ENCODE measurements around the gene ZNF808.
"Not testable (repeated sequence)": the region's sequence is repeated elsewhere in the genome, so short reads cannot be mapped to it uniquely, and the experiment has no call there.

The ZNF808 gene

GRCh38 chr19:52522551-52522950 is 4.9 kb upstream of the ZNF808 start:
- peaks cover 18 to 55% of the 10 kb centered on the region in 2 donors for H3K9me3 Mint-ChIP-seq
- peak overlapping the region in 1 of 2 donors; percentile 64 for H3K27ac Mint-ChIP-seq
- H3K4me1 Mint-ChIP-seq: peaks cover 4% of the 10 kb centered on the region
- no peak overlapping the region for H3K4me3 Mint-ChIP-seq
- DNase-seq: no peak
- no peak for ATAC-seq
- H3K27me3 Mint-ChIP-seq: no peaks in the 10 kb centered on the region

GRCh38 chr19:52524086-52524485 is 3.4 kb upstream of the ZNF808 start:
- Mint-ChIP-seq H3K4me1 (peaks cover 11% of the 10 kb centered on the region), H3K4me3 (no peak overlapping the region), H3K9me3 (peaks cover 24 to 41% of the 10 kb centered on the region in 2 donors), H3K27me3 (no peaks in the 10 kb centered on the region), H3K27ac (no peak overlapping the region)
- DNase-seq: no peak
- no peak for ATAC-seq

GRCh38 chr19:52527956-52528351 is 486 bp downstream of the ZNF808 start:
- Mint-ChIP-seq H3K4me3 (peak overlapping the region; percentile 98 to 99), H3K27ac (peak overlapping the region; percentile 99), H3K4me1 (peaks cover 29% of the 10 kb centered on the region), H3K9me3 (peaks cover 3 to 9% of the 10 kb centered on the region in 2 donors), H3K27me3 (no peaks in the 10 kb centered on the region)
- no peak for DNase-seq
- ATAC-seq: peak; percentile 12

GRCh38 chr19:52532480-52532879 is 5.0 kb downstream of the ZNF808 start:
- Mint-ChIP-seq H3K27ac (no peak overlapping the region), H3K9me3 (peaks cover 0 to 6% of the 10 kb centered on the region in 2 donors), H3K4me3 (no peak overlapping the region), H3K4me1 (peaks cover 53% of the 10 kb centered on the region), H3K27me3 (no peaks in the 10 kb centered on the region)
- DNase-seq: no peak
- ATAC-seq: no peak

GRCh38 chr19:52533901-52534300 is 6.4 kb downstream of the ZNF808 start:
- no peak for DNase-seq
- H3K27ac Mint-ChIP-seq: no peak overlapping the region
- ATAC-seq: no peak
- H3K4me3 Mint-ChIP-seq: no peak overlapping the region
- peaks cover 0 to 5% of the 10 kb centered on the region in 2 donors for H3K9me3 Mint-ChIP-seq
- peaks cover 44% of the 10 kb centered on the region for H3K4me1 Mint-ChIP-seq
- H3K27me3 Mint-ChIP-seq: no peaks in the 10 kb centered on the region

- not testable (repeated sequence) for DNase-seq, H3K27ac Mint-ChIP-seq, H3K27me3 Mint-ChIP-seq, H3K9me3 Mint-ChIP-seq
- Mint-ChIP-seq H3K4me3 (peak overlapping the region; percentile 90 to 95), H3K4me1 (peaks cover 36% of the 10 kb centered on the region)
- peak; percentile 2 for ATAC-seq
Measured at GRCh38 chr19:52535385-52535770, 7.9 kb downstream of the ZNF808 start.

- peak; percentile 97 for ATAC-seq
- peaks cover 31% of the 10 kb centered on the region for H3K4me1 Mint-ChIP-seq
Measured at GRCh38 chr19:52535771-52536447, 8.4 kb downstream of the ZNF808 start.

GRCh38 chr19:52536448-52536800 is 9.0 kb downstream of the ZNF808 start:
- DNase-seq (peak; percentile 45 to 62), ATAC-seq (peak; percentile 69)
- peak overlapping the region; percentile 90 to 95 for H3K4me3 Mint-ChIP-seq
- H3K27ac Mint-ChIP-seq: peak overlapping the region; percentile 74 to 92
- peaks cover 0 to 5% of the 10 kb centered on the region in 2 donors for H3K9me3 Mint-ChIP-seq
- peaks cover 33% of the 10 kb centered on the region for H3K4me1 Mint-ChIP-seq
- no peaks in the 10 kb centered on the region for H3K27me3 Mint-ChIP-seq

More at GRCh38 chr19:52535771-52536447, 8.4 kb downstream of the ZNF808 start:
- Mint-ChIP-seq H3K27me3 (no peaks in the 10 kb centered on the region), H3K9me3 (peaks cover 0 to 5% of the 10 kb centered on the region in 2 donors), H3K4me3 (peak overlapping the region; percentile 90 to 95), H3K27ac (peak overlapping the region; percentile 74 to 92)
- peak; percentile 82 to 87 for DNase-seq

GRCh38 chr19:52538815-52539214 is 11.3 kb downstream of the ZNF808 start:
- not testable (repeated sequence) for DNase-seq, H3K27me3 Mint-ChIP-seq, H3K4me3 Mint-ChIP-seq, ATAC-seq, H3K27ac Mint-ChIP-seq
- Mint-ChIP-seq H3K4me1 (peaks cover 51% of the 10 kb centered on the region), H3K9me3 (peaks cover 5 to 15% of the 10 kb centered on the region in 2 donors)

GRCh38 chr19:52541176-52541575 is 13.7 kb downstream of the ZNF808 start:
- H3K27ac Mint-ChIP-seq, H3K4me3 Mint-ChIP-seq, DNase-seq, H3K27me3 Mint-ChIP-seq, ATAC-seq: not testable (repeated sequence)
- Mint-ChIP-seq H3K9me3 (peaks cover 5 to 21% of the 10 kb centered on the region in 2 donors), H3K4me1 (peaks cover 40% of the 10 kb centered on the region)

GRCh38 chr19:52541608-52542007 is 14.1 kb downstream of the ZNF808 start:
- H3K9me3 Mint-ChIP-seq: peaks cover 5 to 21% of the 10 kb centered on the region in 2 donors
- ATAC-seq: no peak
- H3K4me1 Mint-ChIP-seq: peaks cover 36% of the 10 kb centered on the region
- H3K27ac Mint-ChIP-seq: peak overlapping the region in 1 of 2 donors; percentile 66
- no peak overlapping the region for H3K4me3 Mint-ChIP-seq
- H3K27me3 Mint-ChIP-seq: no peaks in the 10 kb centered on the region
- no peak for DNase-seq

GRCh38 chr19:52542541-52542940 is 15.1 kb downstream of the ZNF808 start:
- H3K27ac Mint-ChIP-seq, H3K27me3 Mint-ChIP-seq, DNase-seq, ATAC-seq: not testable (repeated sequence)
- Mint-ChIP-seq H3K4me3 (peak overlapping the region; percentile 13 to 32), H3K9me3 (peaks cover 5 to 21% of the 10 kb centered on the region in 2 donors), H3K4me1 (peaks cover 26% of the 10 kb centered on the region)

GRCh38 chr19:52542984-52543664 is 15.7 kb downstream of the ZNF808 start:
- ATAC-seq: peak; percentile 100
- Mint-ChIP-seq H3K9me3 (peaks cover 5 to 21% of the 10 kb centered on the region in 2 donors), H3K27me3 (no peaks in the 10 kb centered on the region), H3K4me3 (peak overlapping the region; percentile 13 to 32), H3K4me1 (peaks cover 26% of the 10 kb centered on the region), H3K27ac (peak overlapping the region; percentile 35 to 73)
- DNase-seq: peak; percentile 47 to 67

- ATAC-seq (no peak), DNase-seq (no peak)
- Mint-ChIP-seq H3K4me3 (no peak overlapping the region), H3K4me1 (no peaks in the 10 kb centered on the region), H3K27me3 (no peaks in the 10 kb centered on the region), H3K9me3 (peaks cover 35 to 47% of the 10 kb centered on the region in 2 donors), H3K27ac (peak overlapping the region in 1 of 2 donors; percentile 27)
Measured at GRCh38 chr19:52554216-52554971, 26.9 kb downstream of the ZNF808 start.

GRCh38 chr19:52557231-52557995 is 29.9 kb downstream of the ZNF808 start:
- Mint-ChIP-seq H3K9me3 (peaks cover 39 to 61% of the 10 kb centered on the region in 2 donors), H3K27me3 (no peaks in the 10 kb centered on the region), H3K4me1 (no peaks in the 10 kb centered on the region), H3K4me3 (no peak overlapping the region), H3K27ac (peak overlapping the region in 1 of 2 donors; percentile 59)
- DNase-seq (no peak), ATAC-seq (no peak)

All from stimulated activated naive CD8-positive, alpha-beta T cell treated with anti-CD3 and anti-CD28 coated beads, Interleukin-15, amount 100 ng/mL, for 72 hours (primary cell).